IPS DF 6.9 (cell line): ENCODE results near the gene SQOR.

ENCODE experiments used
- DNase-seq: peaks from one replicate; pipeline ENCODE4 v3.0.0-alpha.2; 2013; ENCODE audit warnings: low read depth, low spot score
- H3K27ac ChIP-seq: one replicate; pipeline ENCODE4 v1.5.1; 2013; ENCODE audit warnings: low read length, control low read depth
- H3K27me3 ChIP-seq: 2 replicates; pipeline ENCODE4 v1.6.1; 2013; ENCODE audit warnings: mild to moderate bottlenecking, low read length; ENCODE audit not compliant: control insufficient read depth, insufficient read depth
- H3K36me3 ChIP-seq: 2 replicates; pipeline ENCODE4 v1.6.1; 2013; ENCODE audit warnings: low read length; ENCODE audit not compliant: control insufficient read depth, insufficient read depth
- H3K4me1 ChIP-seq: 2 replicates; pipeline ENCODE4 v1.6.1; 2013; ENCODE audit warnings: low read length; ENCODE audit not compliant: control insufficient read depth, insufficient read depth
- H3K4me3 ChIP-seq: 2 replicates; pipeline ENCODE4 v1.5.1; 2013; ENCODE audit warnings: mild to moderate bottlenecking, low read length
- H3K9me3 ChIP-seq: 2 replicates; pipeline ENCODE4 v1.6.1; 2013; ENCODE audit warnings: low read length, inconsistent platforms; ENCODE audit not compliant: control insufficient read depth, insufficient read depth
- WGBS: extraction: QIAGEN DNeasy Blood & Tissue Kit; methylation state at CpG from one replicate; pipeline ENCODE4 v1.1.7; 2013; ENCODE audit warnings: mixed read lengths, missing lambda C conversion rate; ENCODE audit not compliant: insufficient read length, insufficient coverage; 5-methylcytosine and 5-hydroxymethylcytosine counted together

Gene SQOR

GRCh38 chr15:45634432-45635190 is at the start of gene SQOR:
Gene SQOR (plus strand): TSS chr15:45635029. CDS start chr15:45658924, 23,895 bp downstream.
- Histone ChIP-seq H3K36me3 (no peaks in the 10 kb centered on the region), H3K4me3 (peak within 1 kb of the TSS; percentile 55; the same call in 1 of the 2 replicates), H3K27ac (no peak within 1 kb of the TSS), H3K27me3 (peaks cover 3% of the 10 kb centered on the region; the same call in 1 of the 2 replicates), H3K4me1 (no peaks in the 10 kb centered on the region), H3K9me3 (no peaks in the 10 kb centered on the region)
- no peak for DNase-seq
- no CpG with 5 or more reads among the region's 53 CpGs for WGBS

GRCh38 chr15:45585069-45585791 is 49.6 kb upstream of the SQOR start:
- H3K9me3 ChIP-seq, result no peaks in the 10 kb centered on the region
- DNase-seq, result no peak
- H3K36me3 ChIP-seq, result no peaks in the 10 kb centered on the region
- H3K27ac ChIP-seq, result no peak overlapping the region
- no CpG with 5 or more reads among the region's 7 CpGs for WGBS
- H3K27me3 ChIP-seq, result no peaks in the 10 kb centered on the region
- no peak overlapping the region for H3K4me3 ChIP-seq
- no peaks in the 10 kb centered on the region for H3K4me1 ChIP-seq

GRCh38 chr15:45586125-45586524 is 48.7 kb upstream of the SQOR start:
- no CpG with 5 or more reads among the region's 3 CpGs for WGBS
- DNase-seq, result no peak
- Histone ChIP-seq H3K27me3 (no peaks in the 10 kb centered on the region), H3K27ac (no peak overlapping the region), H3K4me3 (peak overlapping the region; percentile 79; the same call in 1 of the 2 replicates), H3K36me3 (no peaks in the 10 kb centered on the region), H3K9me3 (no peaks in the 10 kb centered on the region), H3K4me1 (no peaks in the 10 kb centered on the region)

GRCh38 chr15:45586601-45587094 is 48.2 kb upstream of the SQOR start:
- WGBS, result no CpG with 5 or more reads among the region's 14 CpGs
- no peaks in the 10 kb centered on the region for H3K4me1 ChIP-seq
- no peak overlapping the region for H3K27ac ChIP-seq
- H3K9me3 ChIP-seq, result no peaks in the 10 kb centered on the region
- DNase-seq, result no peak
- peak overlapping the region; percentile 79; the same call in 1 of the 2 replicates for H3K4me3 ChIP-seq
- no peaks in the 10 kb centered on the region for H3K27me3 ChIP-seq
- H3K36me3 ChIP-seq, result no peaks in the 10 kb centered on the region

GRCh38 chr15:45587095-45587862 is 47.5 kb upstream of the SQOR start, which contains the start of gene BLOC1S6:
Gene BLOC1S6 (plus strand): TSS chr15:45587379. CDS start chr15:45587444, 65 bp downstream.
- Histone ChIP-seq H3K36me3 (no peaks in the 10 kb centered on the region), H3K4me1 (no peaks in the 10 kb centered on the region), H3K4me3 (peak within 1 kb of the TSS; percentile 79; the same call in 1 of the 2 replicates), H3K9me3 (no peaks in the 10 kb centered on the region), H3K27ac (no peak within 1 kb of the TSS), H3K27me3 (no peaks in the 10 kb centered on the region)
- WGBS, result no CpG with 5 or more reads among the region's 62 CpGs
- DNase-seq, result peak; percentile 82

- Histone ChIP-seq H3K4me3 (peak overlapping the region; percentile 79; the same call in 1 of the 2 replicates), H3K27me3 (no peaks in the 10 kb centered on the region), H3K4me1 (no peaks in the 10 kb centered on the region), H3K36me3 (no peaks in the 10 kb centered on the region), H3K27ac (no peak overlapping the region), H3K9me3 (no peaks in the 10 kb centered on the region)
- no CpG with 5 or more reads among the region's 4 CpGs for WGBS
- no peak for DNase-seq
Measured at GRCh38 chr15:45587863-45588170, 47.0 kb upstream of the SQOR start.

- Histone ChIP-seq H3K9me3 (no peaks in the 10 kb centered on the region), H3K36me3 (no peaks in the 10 kb centered on the region), H3K4me3 (peak overlapping the region; percentile 79; the same call in 1 of the 2 replicates), H3K27ac (no peak overlapping the region), H3K4me1 (no peaks in the 10 kb centered on the region), H3K27me3 (no peaks in the 10 kb centered on the region)
- WGBS, result no CpG with 5 or more reads among the region's 6 CpGs
- no peak for DNase-seq
Measured at GRCh38 chr15:45588219-45588875, 46.5 kb upstream of the SQOR start.

- H3K36me3 ChIP-seq, result no peaks in the 10 kb centered on the region
- H3K27me3 ChIP-seq, result no peaks in the 10 kb centered on the region
- 100% methylated on average over 1 of the region's 5 CpGs for WGBS
- no peaks in the 10 kb centered on the region for H3K9me3 ChIP-seq
- no peaks in the 10 kb centered on the region for H3K4me1 ChIP-seq
- no peak overlapping the region for H3K27ac ChIP-seq
- no peak for DNase-seq
- H3K4me3 ChIP-seq, result no peak overlapping the region
Measured at GRCh38 chr15:45589256-45589655, 45.6 kb upstream of the SQOR start.

GRCh38 chr15:45594319-45594718 is 40.5 kb upstream of the SQOR start:
- H3K4me3 ChIP-seq, result no peak overlapping the region
- H3K27ac ChIP-seq, result no peak overlapping the region
- H3K9me3 ChIP-seq, result no peaks in the 10 kb centered on the region
- DNase-seq, result no peak
- H3K4me1 ChIP-seq, result no peaks in the 10 kb centered on the region
- H3K36me3 ChIP-seq, result no peaks in the 10 kb centered on the region
- WGBS, result no CpG with 5 or more reads among the region's 2 CpGs
- no peaks in the 10 kb centered on the region for H3K27me3 ChIP-seq
